GM21381 (cell line): Measurements from ENCODE around the gene WDR70.
"Not testable (repeated sequence)": the region's sequence is repeated elsewhere in the genome, so short reads cannot be mapped to it uniquely, and the experiment has no call there.

ENCODE experiments used
- ATAC-seq: cut with Tn5 transposase; IDR thresholded peaks from one replicate; pipeline ENCODE4 v1.9.1; 2021; ENCODE audit warnings: mild to moderate bottlenecking, moderate library complexity; ENCODE audit not compliant: unreplicated experiment

Gene WDR70

DNA sequence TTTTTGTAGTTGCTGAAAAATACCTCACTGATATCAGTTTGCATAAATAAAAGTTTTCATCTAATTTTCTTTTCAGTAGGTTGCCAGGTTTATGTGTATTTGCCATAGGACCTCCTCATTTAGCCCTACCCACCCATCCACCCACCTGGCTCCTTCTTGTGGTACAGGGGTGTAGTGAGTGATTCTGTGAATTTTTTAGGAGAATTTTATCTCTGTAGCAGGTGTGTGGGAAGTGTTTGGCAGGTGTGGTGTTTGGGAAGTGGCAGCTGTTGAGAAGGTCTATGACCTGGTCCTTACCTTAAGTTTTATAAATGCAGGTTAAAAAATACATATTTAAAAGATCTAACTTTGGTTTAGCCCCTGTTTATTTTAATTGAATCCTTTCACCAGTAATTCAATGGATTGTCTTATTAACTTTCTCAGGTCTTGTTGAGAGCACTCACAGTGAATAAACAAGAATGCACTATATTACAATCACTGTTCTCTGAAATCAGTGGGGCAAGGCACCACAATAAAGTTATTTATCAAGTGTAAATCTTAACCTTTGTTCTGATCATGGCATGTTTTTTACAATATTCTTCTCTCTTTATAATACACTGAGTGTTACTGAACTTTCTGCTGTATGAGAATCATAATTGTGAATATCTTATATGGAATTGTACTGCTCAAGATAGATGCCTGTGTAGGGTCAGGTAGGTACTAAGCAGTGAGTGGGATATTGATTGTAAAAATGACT, 189.1 kb downstream of the WDR70 start:
- ATAC-seq = no peak

DNA sequence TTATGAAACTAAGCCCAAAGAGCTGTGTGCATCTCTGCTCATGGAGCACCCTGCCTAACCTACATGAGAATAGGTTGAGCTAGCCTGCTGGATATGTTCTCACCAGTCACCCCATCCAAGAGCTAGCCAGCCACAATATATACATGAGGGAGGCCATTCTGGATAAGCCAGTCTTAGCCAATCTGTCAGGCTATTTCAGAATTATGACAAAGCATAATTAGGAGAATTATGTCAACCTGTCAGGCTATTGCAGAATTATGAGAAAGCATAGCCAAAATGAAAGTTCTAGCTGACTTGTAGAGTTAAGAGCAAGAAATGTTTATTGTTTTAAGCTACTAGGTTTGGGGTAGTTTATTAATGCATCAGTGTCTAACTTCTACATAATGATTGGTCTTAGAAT, 189.8 kb downstream of the WDR70 start:
- ATAC-seq = no peak

DNA sequence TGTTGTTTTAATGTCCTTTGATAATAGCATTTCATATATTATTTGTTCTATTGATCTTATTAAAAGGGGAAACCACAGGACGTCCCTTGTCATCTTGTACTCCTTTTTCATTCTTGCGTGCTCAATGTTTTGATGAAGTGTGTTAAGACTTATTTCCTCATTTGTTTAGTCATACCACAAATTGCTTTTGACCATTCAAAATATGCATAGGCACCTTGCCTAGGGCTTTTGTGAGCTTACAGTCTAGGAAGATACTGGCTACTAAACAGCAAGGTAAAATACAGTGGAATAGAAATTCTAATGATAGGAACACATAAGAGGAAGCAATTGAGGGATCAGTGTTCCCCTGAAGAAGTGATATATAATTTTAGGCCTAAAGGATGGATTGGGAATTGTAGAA, 190.3 kb downstream of the WDR70 start:
- no peak for ATAC-seq

DNA sequence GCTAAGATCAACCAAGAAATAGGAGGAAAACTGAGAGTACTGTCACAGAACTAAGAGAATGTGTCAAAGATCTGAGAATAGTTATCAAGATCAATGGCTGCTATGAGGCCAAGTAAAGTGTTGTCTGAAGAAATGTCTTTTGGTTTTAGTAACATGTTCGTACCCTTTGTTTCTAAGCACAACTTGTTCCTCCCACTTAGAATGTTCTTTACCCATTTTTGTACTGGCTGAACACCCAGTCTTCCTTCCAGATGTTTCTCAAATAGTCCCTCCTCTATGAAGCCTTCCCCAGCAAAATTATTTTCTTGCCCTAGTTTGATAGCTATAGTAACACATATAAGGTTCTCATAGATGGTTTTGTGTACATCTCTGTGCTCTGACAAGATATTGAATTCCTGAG, 191.5 kb downstream of the WDR70 start:
- no peak for ATAC-seq

GRCh38 chr5:37571985-37572384, 192.9 kb downstream of the WDR70 start:
- no peak for ATAC-seq

GRCh38 chr5:37575541-37576489, 196.7 kb downstream of the WDR70 start:
- no peak for ATAC-seq

- no peak for ATAC-seq
Observed at GRCh38 chr5:37576552-37576951, 197.4 kb downstream of the WDR70 start.

DNA sequence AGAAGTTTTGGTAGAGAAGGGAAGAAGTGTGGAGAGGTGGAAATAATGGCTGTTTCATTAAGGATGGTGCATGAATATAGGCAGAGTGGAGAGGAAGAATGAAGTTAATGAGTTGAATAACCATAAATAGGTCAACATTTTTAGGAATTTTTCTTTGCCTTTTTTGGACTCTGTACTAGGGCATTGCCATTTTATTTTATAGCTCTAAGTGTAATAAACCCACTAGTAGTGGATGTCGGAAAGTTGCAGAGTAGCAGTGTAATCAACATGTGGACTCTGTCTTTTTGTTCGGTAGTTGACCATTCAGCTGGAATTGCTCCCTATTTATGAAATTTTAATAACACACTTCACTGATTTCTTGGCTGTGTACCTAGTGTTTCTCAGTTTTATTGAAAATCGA, 199.1 kb downstream of the WDR70 start:
- ATAC-seq = no peak

DNA sequence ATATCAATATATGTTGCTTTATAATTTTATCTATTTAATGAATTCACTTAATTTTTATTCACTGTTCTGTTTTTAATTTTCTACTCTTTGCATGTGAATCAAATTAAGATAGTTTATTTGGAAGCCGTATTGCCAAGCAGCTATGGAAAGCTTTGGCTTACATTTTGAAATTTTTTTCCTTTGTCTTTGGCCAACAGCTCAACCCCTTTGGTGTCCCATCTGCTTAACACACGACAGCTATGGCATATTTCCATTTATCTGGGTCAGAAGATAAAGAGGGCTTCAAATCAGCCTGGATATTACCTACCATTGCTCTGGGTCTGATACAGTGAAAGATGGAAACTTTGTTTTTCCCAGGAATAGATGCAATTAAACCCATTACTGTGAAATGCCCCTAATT, 201.0 kb downstream of the WDR70 start:
- ATAC-seq = no peak

- ATAC-seq = no peak
Observed at GRCh38 chr5:37582202-37582601, 203.1 kb downstream of the WDR70 start.

- ATAC-seq = not testable (repeated sequence)
Observed at GRCh38 chr5:37593292-37593691, 214.2 kb downstream of the WDR70 start.

DNA sequence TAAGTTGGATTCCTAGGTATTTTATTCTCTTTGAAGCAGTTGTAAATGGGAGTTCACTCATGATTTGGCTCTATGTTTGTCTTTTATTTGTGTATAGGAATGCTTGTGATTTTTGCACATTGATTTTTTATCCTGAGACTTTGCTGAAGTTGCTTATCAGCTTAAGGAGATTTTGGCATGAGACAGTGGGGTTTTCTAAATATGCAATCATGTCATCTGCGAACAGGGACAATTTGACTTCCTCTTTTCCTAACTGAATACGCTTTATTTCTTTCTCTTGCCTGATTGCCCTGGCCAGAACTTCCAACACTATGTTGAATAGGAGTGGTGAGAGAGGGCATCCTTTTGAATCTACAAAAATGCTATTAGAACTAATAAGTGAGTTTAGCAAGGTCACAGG, 215.7 kb downstream of the WDR70 start:
- not testable (repeated sequence) for ATAC-seq

DNA sequence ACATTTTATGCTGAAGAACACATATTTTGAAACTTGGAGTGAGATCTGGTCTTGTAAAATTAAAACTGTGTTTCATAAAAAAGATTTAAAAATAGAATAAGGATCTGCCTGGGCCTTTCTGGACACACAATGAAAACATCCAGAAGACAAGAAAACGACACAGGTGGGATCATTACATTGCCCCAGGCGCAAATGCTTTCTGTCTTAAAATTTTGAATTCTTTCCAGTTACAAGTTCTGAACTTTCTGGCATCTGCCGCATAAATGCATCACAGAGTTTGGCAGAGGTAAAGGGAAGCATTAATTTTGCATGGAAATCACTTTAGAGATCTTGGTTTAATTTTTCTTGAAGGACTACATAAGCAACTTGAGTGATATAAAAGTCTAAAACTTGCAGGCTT, 219.6 kb downstream of the WDR70 start:
- no peak for ATAC-seq

GRCh38 chr5:37601163-37601562, 222.0 kb downstream of the WDR70 start:
- ATAC-seq = no peak

DNA sequence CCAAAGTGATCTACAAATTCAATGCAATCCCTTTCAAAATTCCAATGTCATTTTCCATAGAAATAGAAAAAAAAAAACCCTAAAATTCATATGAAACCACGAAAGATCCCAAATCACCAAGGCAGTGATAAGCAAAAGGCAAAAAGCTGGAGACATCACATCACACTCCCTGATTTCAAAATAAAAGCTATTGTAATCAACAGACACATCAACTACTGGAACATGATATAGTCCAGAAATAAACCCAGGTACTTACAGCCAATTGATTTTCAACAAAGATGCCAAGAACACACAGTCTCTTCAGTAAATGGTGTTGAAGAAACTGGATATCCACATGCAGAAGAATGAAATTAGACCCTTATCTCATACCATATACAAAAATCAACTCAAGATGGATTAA, 224.0 kb downstream of the WDR70 start:
- ATAC-seq = no peak

GRCh38 chr5:37604290-37604689, 225.2 kb downstream of the WDR70 start:
- no peak for ATAC-seq

DNA sequence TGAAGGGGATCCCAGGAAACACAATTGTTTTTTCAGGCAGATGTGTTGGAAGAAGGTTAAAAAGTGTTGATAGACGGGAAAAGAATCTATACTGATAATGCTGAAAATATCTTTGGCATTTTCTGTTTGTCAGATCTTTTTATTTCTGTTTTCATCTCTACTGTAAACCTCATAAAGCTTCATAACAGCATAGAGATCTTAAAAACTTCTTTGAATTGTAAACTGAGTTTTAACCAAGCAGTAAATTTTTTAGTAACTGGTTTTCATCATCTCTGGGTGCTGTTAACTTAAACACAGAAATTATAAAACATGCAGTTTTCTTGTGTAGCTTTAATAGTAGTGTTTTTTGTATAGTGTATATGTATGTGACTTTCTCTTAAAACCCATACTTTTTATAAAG, 227.0 kb downstream of the WDR70 start:
- no peak for ATAC-seq

- ATAC-seq = no peak
Observed at GRCh38 chr5:37606632-37607248, 227.6 kb downstream of the WDR70 start.

DNA sequence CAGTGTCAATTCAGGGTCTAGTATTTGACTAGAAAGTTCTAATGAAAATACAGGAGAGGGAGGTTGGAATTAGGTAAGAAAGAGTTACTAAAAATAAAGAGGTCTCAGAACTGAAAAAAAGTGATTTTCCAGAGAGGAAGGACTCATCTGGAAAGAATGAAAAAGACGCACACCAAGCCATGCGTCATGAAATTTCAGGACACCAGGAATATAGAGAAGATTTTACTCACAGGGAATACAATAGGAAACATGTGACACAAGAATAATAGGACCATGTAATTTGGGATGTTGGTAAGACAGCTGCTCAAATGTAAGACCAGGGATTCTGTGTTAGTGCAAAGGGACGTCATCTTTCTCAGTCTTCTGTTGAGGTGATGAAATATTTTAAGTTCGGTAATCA, 236.1 kb downstream of the WDR70 start:
- no peak for ATAC-seq

- no peak for ATAC-seq
Observed at GRCh38 chr5:37619353-37619752, 240.2 kb downstream of the WDR70 start.

DNA sequence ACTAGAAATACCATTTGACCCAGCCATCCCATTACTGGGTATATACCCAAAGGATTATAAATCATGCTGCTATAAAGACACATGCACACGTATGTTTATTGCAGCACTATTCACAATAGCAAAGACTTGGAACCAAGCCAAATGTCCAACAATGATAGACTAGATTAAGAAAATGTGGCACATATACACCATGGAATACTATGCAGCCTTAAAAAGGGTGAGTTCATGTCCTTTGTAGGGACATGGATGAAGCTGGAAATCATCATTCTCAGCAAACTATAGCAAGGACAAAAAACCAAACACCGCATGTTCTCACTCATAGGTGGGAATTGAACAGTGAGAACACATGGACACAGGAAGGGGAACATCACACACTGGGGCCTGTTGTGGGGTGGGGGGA, 243.2 kb downstream of the WDR70 start:
- not testable (repeated sequence) for ATAC-seq

DNA sequence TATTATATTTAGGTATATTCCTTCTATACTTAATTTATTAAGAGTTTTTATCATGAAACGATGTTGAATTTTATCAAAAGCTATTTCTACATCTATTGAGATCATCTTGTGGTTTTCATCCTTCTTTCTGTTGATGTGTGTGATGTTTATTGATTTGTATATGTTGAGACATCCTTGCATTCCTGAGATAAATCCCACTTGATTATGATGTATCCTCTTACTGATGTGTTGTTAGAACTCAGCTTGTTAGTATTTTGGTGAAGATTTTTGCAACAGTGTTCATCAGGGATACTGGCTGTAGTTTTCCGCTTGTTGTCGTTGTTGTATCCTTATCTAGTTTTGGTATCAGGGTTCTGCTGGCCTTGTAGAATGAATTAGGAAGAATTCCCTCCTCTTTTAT, 247.1 kb downstream of the WDR70 start:
- ATAC-seq = no peak
